SU-DHL-6 (cell line): ENCODE measurements around the gene MAF.

ENCODE experiments used
- H2AFZ ChIP-seq: fragments of 200-600 bp; sonication (generic); 2 replicates; pipeline ENCODE4 v1.6.1; 2014; ENCODE audit warnings: low read depth, mild to moderate bottlenecking, moderate library complexity, mixed read lengths, antibody characterized with exemption, low read length; ENCODE audit not compliant: severe bottlenecking
- H3F3A ChIP-seq: fragments of 200-600 bp; shearing (Covaris generic); 2 replicates; pipeline ENCODE4 v1.6.0; 2016; ENCODE audit warnings: antibody characterized with exemption, mild to moderate bottlenecking; ENCODE audit not compliant: insufficient read depth
- H3K27ac ChIP-seq: fragments of 200-600 bp; sonication (generic); 2 replicates; pipeline ENCODE4 v1.5.1; 2016; ENCODE audit warnings: low read depth, mild to moderate bottlenecking, low read length, moderate library complexity, mixed read lengths
- H3K27me3 ChIP-seq: fragments of 200-600 bp; sonication (generic), shearing (Covaris generic); 2 replicates; pipeline ENCODE4 v1.6.0; 2014; ENCODE audit warnings: mild to moderate bottlenecking, low read length
- H3K36me3 ChIP-seq: fragments of 200-600 bp; sonication (generic); 2 replicates; pipeline ENCODE4 v1.6.1; 2014; ENCODE audit warnings: mild to moderate bottlenecking, low read length, mixed read lengths
- H3K4me2 ChIP-seq: fragments of 300-600, 200-600 bp; shearing (Covaris generic), sonication (generic); 2 replicates; pipeline ENCODE4 v1.6.0; 2014; ENCODE audit warnings: low read length, low read depth, mild to moderate bottlenecking; ENCODE audit not compliant: poor library complexity, severe bottlenecking
- H3K4me3 ChIP-seq: fragments of 200-600 bp; sonication (generic); 2 replicates; pipeline ENCODE4 v1.5.1; 2014; ENCODE audit warnings: antibody characterized with exemption, low read length, mild to moderate bottlenecking, mixed read lengths; ENCODE audit not compliant: insufficient read depth, poor library complexity, severe bottlenecking
- H3K79me2 ChIP-seq: fragments of 200-600 bp; sonication (generic); 2 replicates; pipeline ENCODE4 v1.6.1; 2014; ENCODE audit warnings: mild to moderate bottlenecking, low read length, moderate library complexity; ENCODE audit not compliant: insufficient read depth
- H3K9ac ChIP-seq: fragments of 200-600 bp; sonication (generic); 2 replicates; pipeline ENCODE4 v1.7.0; 2014; ENCODE audit warnings: mild to moderate bottlenecking, low read length
- H3K9me2 ChIP-seq: fragments of 200-600 bp; sonication (generic); replicated peaks from 2 replicates; pipeline ENCODE4 v1.6.1; 2014; ENCODE audit warnings: low read length; ENCODE audit not compliant: insufficient read depth
- H3K9me3 ChIP-seq: fragments of 200-600 bp; sonication (generic); 2 replicates; pipeline ENCODE4 v1.6.1; 2014; ENCODE audit warnings: low read length, mixed read lengths; ENCODE audit not compliant: insufficient read depth
- H4K20me1 ChIP-seq: fragments of 200-600 bp; sonication (generic); 2 replicates; pipeline ENCODE4 v1.6.1; 2014; ENCODE audit warnings: low read depth, mild to moderate bottlenecking, antibody characterized with exemption, low read length, moderate library complexity, mixed read lengths
- EZH2phosphoT487 ChIP-seq: fragments of 200-600 bp; sonication (generic), shearing (Covaris generic); conservative IDR thresholded peaks from 2 replicates; pipeline ENCODE4 v1.6.1; 2018; ENCODE audit warnings: mild to moderate bottlenecking, antibody characterized with exemption, low read length, moderate library complexity, mixed read lengths
- TF ChIP-seq, protein P1 (sequence below): fragments of 200-600 bp; sonication (generic); IDR thresholded peaks from one replicate; pipeline ENCODE4 v1.5.1; 2017; ENCODE audit warnings: antibody characterized with exemption, mild to moderate bottlenecking, low read length, moderate library complexity; ENCODE audit not compliant: insufficient read depth, poor library complexity, severe bottlenecking

Gene MAF

DNA sequence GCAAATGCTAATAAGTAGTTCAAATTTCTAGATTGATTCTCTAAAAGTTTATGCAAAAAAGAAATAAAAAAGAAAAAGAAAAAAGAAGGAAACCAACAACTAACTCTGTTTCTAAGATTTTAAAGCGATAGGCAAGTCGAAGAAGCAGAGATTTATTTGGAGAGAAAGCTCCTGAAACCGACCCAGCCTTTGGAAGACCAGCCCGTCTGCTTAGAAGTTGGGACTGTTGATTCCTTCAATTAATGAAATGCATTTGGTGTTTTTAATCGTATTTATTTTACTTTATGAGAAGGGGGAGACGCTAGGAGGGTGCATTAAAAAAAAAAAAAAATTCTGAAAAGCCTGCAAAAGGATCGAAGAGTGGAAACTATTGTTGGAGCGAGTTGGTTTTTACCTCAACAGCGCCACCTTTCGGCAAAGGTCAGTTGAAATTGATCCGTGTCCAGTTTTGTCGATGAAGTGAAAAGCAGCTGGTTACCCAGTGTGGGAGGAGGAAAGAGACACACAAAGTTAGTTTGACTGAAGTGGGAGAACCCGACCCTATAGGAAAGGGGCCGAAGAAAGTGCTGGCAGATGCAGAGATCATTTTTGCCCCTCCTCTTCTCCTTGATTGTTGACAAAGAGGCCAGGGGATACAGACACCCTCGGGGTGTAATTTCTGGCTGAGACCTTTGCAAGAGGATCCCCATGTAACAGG is 1.5 kb upstream of the MAF start:
- no peaks in the 10 kb centered on the region for H3K27me3 ChIP-seq
- no peak overlapping the region for H3K4me2 ChIP-seq
- no peak overlapping the region for H3K27ac ChIP-seq

DNA sequence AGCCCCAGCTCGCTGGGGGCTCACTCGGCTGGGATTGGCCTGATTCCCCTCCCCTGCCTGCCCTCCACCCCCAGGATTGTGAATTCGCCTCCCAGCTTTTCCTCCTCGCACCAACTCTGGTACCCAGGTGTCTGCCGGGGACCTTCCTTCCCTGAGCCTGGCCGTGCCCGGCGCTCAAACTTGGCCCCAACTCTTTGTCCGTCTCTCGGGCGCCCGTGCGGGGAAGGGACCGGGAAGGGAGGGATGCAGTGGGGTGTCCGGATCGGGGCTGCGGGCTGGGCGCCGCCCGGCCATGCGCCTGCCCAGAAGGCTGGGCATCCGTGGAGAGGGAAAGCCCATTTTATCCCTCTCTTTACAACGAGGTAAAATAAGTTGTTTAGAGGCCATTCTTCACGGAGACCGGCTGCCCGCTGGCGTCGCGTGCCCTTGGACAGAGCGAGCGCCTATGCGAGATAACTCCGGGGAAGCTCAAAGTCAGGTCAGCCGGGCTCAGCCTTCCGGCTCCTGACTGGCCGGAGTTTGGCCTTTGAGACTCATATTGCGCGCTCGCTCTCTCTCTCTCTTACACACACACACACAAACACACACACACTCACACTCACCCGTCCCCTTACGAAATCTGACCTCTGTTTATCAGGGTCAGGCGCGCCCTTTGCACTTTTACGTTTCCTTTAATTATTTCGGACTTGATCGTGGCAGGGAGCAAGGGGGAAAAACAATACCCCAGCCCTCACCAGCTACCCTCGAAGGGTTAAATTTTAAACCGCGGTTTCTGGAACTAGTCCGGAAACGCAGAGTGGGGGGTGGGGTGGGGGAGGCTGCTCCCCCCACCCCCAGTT is 774 bp upstream of the MAF start:
- H2AFZ ChIP-seq, result no peak overlapping the region
- no peaks in the 10 kb centered on the region for H3K36me3 ChIP-seq
- no peak overlapping the region for H3K27ac ChIP-seq
- no peak overlapping the region for H3K4me2 ChIP-seq
- H3K27me3 ChIP-seq, result no peaks in the 10 kb centered on the region
- no peaks in the 10 kb centered on the region for H3K79me2 ChIP-seq
- no peak for TF ChIP-seq EZH2phosphoT487
- TF ChIP-seq, protein P1, sequence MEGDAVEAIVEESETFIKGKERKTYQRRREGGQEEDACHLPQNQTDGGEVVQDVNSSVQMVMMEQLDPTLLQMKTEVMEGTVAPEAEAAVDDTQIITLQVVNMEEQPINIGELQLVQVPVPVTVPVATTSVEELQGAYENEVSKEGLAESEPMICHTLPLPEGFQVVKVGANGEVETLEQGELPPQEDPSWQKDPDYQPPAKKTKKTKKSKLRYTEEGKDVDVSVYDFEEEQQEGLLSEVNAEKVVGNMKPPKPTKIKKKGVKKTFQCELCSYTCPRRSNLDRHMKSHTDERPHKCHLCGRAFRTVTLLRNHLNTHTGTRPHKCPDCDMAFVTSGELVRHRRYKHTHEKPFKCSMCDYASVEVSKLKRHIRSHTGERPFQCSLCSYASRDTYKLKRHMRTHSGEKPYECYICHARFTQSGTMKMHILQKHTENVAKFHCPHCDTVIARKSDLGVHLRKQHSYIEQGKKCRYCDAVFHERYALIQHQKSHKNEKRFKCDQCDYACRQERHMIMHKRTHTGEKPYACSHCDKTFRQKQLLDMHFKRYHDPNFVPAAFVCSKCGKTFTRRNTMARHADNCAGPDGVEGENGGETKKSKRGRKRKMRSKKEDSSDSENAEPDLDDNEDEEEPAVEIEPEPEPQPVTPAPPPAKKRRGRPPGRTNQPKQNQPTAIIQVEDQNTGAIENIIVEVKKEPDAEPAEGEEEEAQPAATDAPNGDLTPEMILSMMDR, result no peak
- no peaks in the 10 kb centered on the region for H3F3A ChIP-seq
- H3K9me3 ChIP-seq, result no peaks in the 10 kb centered on the region
- no peaks in the 10 kb centered on the region for H3K9me2 ChIP-seq
- no peak overlapping the region for H3K4me3 ChIP-seq
- H3K9ac ChIP-seq, result no peak overlapping the region
- no peaks in the 10 kb centered on the region for H4K20me1 ChIP-seq

More for the DNA sequence above, 1.5 kb upstream of the MAF start:
- Histone ChIP-seq H3K36me3 (no peaks in the 10 kb centered on the region), H3K79me2 (no peaks in the 10 kb centered on the region), H3K9me3 (no peaks in the 10 kb centered on the region), H3F3A (no peaks in the 10 kb centered on the region), H4K20me1 (no peaks in the 10 kb centered on the region), H3K9me2 (no peaks in the 10 kb centered on the region), H3K4me3 (no peak overlapping the region), H2AFZ (no peak overlapping the region), H3K9ac (no peak overlapping the region)
- TF ChIP-seq EZH2phosphoT487, result no peak
- TF ChIP-seq, protein P1, result peak; percentile 81

DNA sequence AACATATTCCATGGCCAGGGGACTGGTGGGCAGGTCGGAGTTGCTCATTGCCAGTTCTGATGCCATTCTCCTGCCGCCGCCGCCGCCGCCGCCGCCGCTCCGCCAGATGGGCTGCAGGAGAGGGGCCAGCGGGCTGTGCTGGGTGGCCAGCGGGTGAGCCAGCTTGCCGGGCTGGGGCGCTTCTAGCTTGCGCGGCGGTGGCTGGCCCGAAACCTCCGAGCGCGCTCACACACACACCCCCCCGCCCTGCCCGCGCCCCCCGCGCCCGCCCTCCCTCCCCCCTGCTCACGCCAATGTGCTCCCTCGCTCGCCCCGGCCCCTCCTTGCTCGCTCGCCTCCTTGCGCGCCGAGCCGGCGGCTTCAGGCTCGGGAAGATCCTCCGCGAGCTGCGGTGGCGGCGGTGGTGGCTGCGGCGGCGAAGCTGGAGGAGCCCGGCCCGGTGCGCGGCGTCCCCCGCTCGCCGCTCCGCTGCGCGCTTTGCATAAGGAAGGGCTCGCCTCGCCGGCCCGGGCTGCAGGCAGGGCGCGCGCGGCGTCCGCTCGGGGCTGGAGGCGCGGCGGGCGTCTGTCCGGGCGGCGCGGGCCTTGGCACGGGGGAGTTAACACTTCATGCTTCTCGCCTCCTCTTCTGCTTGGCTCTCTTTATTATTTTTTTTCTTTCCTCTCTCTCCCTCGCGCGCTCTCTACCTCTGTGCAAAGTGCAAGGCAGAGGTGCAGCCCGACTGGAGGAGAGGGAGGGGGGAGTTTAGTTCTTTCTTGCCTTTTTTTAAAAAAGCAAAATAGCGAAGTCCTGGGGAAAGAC is 500 bp downstream of the MAF start:
- Histone ChIP-seq H2AFZ (no peak overlapping the region), H3K79me2 (no peaks in the 10 kb centered on the region), H3K9me2 (no peaks in the 10 kb centered on the region), H3K9ac (no peak overlapping the region), H3K4me2 (no peak overlapping the region), H3K36me3 (no peaks in the 10 kb centered on the region), H4K20me1 (no peaks in the 10 kb centered on the region), H3K27me3 (no peaks in the 10 kb centered on the region), H3K4me3 (no peak overlapping the region), H3K27ac (no peak overlapping the region), H3F3A (no peaks in the 10 kb centered on the region), H3K9me3 (no peaks in the 10 kb centered on the region)
- TF ChIP-seq, protein P1, result no peak
- no peak for TF ChIP-seq EZH2phosphoT487
